ENCODE data around the gene NOS1AP. TPM values are rescaled to one million over a fixed set of nuclear protein-coding genes. Genes with fewer than 3 reads are reported as not detected.
A peak's percentile ranks its signal among the peaks of the same experiment; 100 is the strongest.

NOS1AP gene
- total RNA-seq, 1 donor from 2014 or later = 0.62 TPM

DNA sequence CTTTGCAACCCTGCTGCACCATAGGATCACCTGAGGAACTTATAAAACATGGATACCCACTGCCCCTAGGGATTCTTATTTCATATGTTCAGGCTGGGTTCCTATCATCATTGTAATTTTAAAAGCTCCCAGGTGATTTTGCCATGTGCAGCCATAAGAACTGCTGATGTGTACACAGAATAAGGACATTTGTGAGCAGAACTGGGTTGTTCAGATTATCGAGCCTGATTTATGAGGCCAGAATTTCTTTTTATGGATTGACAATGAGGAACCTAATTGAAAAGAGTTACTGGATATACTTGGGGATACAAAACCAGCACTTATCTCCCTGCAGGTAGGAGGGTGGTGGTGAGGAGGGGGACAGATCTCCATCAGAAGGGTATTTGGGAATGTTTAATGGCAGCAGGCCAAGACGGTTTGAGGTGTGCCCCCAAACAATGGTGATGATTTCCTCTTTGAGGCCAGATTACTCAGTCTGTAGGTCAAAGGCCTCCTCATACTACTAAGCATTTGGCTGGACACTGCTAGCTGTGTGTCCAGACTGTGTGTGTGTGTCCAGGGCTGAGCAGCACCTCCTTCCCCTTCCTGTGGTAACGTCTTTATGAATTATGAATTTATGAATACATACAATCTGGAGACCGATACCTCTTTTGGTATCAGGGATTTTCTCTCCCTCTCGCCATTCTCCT lies 18.9 kb downstream of the NOS1AP start:
- DNase-seq (ENCODE audit: low read depth) = no peak

DNA sequence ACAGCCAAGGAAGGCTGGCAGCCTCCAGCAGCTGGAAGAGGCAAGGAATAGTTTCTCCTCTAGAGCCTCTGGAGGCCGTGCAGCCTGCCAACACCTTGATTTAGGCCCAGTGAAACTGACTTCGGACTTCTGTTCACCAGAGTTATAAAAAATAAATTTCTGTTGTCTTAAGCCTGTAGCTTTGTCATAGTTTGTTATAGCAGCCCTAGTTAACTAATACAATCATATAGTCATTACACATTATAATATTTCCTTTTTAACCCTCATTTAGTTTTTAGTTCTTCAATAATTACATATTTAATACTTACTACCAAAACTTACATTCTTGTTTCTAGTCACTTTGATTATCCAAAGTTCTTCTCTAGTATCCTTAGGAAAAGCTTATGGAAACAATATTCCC lies 20.3 kb downstream of the NOS1AP start:
- DNase-seq (ENCODE audit: low read depth) = no peak

DNA sequence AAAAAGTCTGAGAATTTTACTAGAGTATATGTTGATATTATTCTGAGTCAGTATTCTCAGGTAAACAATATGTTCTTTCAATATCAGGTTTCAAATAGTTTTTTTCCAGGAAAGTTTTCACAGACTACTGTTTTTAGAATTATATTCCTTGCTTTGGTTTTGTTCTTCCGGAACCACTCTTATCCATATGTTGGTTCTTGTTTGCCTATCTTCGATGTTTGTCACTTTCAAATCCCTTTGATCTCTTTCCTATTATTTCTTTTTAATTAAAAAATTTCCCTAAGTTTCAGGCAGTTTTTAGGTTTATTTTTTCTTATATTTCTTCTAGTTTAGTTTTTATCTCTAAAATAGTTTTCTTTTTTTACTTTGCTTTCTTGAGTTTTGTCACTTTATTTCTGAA lies 20.9 kb downstream of the NOS1AP start:
- DNase-seq (ENCODE audit: low read depth) = no peak

DNA sequence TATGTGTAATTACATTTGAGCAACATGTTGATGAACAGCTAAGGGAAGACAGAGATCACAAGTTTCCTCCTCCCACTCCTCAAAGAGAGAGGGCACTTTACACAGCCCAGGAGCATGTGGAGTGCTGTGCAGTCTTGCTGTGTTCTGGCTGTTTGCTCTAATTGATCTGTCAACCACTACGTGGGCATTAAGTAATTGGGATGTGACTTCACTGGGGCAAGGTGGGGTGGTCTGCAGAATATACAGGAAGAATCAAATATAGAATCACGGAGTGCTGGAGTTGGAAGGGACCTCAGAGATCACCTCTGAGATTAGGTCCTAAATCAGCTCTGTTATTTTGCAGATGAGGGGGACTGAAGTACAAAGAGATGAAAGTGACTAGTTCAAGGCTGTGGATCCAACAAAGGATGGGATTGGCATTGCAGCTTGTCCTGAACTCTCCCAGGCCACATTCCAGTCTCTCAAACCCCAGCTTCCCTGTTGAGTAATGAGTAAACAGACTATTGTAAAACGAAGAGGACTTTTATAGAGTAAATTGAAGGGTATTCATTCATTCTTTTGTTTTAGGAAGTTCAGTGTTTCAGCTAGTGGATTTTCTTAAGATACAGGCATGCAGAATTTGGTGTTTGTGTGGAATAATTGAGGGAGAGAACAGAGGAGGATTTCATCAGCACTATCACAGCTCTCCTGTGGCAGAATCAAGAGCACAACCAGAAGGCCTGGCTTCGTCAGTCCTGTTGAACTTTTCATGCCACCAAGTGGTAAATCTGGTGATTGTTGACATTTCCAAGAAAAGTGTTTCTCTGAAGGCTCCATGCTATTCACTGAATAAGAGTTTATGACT lies 22.4 kb downstream of the NOS1AP start:
- DNase-seq (ENCODE audit: low read depth) = no peak

DNA sequence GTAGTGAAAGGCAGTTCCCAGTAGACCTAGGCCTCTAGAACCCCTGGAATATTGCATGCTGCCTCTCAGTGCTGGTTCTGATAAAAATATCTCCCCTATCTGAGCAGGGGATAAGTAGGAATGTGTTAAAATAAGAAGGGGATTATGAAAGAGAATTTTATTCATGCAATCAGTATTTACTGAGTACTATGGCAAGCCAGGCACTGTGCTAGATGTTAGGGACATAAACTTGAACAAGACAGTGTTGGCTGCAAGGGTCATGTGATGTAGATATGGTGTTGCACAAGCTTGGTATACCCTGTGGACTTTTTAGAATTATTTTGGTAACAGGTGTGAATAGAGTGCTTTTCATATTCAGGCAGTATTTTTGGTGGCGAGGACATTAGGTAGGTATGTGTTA lies 23.6 kb downstream of the NOS1AP start:
- DNase-seq (ENCODE audit: low read depth) = no peak

DNA sequence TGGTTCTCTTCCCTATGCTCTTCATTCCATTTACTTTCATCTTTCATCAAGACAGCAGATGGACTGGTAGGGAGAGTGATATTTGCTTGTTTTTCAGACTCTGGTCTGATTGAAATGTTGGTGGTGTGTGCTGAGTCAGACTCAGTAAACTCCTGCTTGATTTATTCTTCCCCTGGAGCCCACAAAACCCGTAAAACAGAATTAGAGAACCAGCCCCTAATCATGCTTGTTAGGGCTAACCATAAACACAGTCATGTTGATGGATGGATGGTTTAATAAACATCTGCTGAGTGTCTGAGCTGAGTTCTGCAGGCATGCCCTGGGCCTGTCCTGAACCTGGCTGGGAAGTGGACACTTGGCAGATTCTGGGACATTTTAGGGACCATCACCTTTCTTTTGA lies 24.8 kb downstream of the NOS1AP start:
- DNase-seq (ENCODE audit: low read depth) = peak; percentile 73

DNA sequence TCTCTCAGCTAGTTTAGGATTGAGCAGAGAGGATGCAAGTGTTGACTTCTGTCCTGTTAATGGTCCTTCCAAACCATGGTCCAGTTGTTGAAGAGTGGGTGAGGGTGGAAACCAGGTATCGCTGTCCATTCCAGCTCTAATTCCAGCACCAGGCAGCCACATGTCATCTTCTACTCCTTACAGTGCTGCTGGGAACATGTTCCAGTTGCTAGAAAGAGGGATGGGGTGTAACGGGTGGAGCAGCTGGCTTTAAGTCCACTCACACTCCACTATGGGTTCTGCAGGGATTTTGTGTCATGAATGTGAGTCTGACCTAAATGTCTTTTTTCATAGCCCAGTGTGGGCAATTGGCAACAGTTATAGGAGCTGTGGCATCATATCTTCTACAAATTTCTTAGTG lies 25.2 kb downstream of the NOS1AP start:
- DNase-seq (ENCODE audit: low read depth) = no peak

DNA sequence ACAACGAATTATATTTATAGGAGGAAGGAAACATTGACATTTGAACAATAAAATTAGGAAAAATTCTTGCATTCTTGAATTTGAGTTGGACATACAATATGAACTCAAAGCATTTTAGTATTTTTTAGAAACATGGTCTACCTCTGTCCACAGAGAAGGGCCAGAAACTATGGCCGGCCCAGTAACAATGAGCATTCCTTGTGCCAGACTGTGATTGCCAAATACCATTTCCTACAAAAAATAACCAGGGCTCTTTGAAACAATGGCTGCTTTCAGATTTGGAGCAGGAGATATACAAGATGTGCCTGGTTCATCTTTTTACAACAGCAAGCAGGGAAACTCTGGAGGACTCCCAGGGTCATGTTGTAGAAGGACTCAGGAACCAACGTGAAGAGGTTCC lies 38.4 kb downstream of the NOS1AP start:
- DNase-seq (ENCODE audit: low read depth) = no peak

DNA sequence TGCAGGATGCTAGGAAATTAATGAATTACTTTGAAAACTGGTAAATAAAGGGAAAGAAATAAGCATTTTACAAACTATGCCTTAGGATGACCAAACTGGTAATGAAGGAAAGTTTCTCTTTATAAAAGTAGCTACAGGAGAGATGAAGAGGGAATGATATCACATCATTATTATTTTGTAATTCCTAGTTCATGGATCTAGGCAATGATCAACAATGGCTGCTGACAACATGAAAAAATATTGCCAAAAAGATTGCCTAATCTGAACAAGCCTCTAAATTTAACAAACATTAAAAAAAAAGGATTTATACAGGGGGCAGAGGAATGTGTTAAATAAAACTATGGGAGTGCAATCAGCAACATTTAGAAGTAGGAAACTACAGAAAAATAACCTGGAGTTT lies 38.9 kb downstream of the NOS1AP start:
- DNase-seq (ENCODE audit: low read depth) = no peak

DNA sequence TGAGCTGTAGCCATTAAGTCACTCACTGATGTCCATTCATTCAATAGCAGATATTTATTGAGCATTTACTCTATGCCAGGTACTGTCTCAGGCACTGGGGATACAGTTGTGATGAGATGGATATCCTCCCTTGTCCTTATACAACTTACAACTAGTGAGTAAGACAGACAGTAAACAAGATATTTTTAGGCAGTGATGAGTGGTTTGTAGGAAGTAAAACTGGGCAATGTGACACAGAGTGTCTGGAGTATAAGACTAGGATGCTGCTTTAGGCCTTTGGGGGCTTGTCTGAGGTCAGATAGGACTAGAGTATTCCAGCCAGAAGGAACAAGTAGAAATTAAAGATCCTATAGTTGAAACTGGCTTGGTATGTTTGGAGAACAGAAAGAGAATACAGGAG lies 41.4 kb downstream of the NOS1AP start:
- DNase-seq (ENCODE audit: low read depth) = no peak

DNA sequence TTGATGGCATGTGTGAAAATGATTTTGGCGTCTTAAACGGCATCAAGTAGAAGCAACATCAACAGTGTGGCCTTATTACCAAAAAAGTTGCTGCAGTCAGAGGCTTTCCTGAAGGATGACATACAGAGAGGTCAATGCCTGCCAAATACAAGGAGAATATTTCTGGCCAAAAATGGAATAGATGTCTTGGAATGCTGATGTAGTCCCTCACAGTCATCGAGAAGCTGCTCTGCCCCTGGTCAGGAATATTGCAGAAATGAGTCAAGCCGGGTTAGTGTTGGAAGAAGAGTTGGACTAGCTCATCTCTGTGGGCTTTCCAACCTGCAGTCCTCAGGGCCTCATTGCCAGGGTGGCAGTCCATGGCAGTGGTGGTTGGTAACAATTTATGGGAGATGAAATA lies 42.1 kb downstream of the NOS1AP start:
- no peak for DNase-seq (ENCODE audit: low read depth)

DNA sequence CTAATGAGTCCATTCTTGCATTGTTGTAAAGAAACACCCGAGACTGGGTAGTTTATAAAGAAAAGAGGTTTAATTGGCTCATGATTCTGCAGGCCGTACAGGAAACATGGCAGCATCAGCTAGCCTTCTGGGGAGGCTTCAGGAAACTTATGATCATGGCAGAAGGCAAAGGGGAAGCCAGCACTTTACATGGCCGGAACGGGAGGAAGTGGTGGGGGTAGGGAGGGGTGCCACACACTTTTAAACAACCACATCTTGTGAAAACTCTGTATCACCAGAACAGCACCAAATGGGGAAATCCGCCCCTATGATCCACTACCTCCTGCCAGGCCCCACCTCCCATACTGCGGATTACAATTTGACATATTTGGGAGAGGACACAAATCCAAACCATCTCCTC lies 43.9 kb downstream of the NOS1AP start:
- no peak for DNase-seq (ENCODE audit: low read depth)

DNA sequence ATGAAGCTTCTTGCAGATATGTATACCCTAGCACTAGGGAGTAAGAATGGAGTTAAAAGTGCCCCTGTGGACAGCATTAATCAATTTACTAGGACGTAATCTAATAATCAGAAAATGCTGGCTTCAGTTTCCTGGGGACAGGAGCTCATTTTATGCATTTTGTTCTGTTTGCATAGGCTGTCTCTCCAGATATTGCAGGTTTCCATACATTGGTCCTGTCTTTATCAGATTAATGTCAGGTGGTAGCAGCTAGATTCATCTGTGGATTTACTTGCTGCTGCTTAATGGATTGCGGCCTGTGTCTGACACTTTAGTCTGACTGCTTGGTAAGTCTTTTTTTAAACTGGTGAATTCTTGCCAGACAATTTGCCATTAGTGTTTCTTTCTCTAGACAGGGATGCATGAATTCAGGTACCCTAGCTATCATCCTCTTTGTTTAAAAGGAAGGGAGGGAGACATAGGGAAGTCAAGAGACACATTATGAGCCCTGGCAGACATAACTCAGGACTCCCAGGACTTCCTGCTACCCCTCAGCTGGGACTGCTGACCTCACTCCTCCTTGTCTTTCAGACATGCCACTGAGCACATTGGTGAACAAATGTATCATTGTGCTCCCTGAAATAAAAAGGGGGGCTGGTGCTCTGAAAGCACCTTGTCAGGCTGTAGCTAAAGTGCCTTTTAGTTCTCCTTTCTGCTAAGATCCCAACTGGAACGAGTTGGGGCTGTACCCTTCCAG lies 47.7 kb downstream of the NOS1AP start:
- no peak for DNase-seq (ENCODE audit: low read depth)

DNA sequence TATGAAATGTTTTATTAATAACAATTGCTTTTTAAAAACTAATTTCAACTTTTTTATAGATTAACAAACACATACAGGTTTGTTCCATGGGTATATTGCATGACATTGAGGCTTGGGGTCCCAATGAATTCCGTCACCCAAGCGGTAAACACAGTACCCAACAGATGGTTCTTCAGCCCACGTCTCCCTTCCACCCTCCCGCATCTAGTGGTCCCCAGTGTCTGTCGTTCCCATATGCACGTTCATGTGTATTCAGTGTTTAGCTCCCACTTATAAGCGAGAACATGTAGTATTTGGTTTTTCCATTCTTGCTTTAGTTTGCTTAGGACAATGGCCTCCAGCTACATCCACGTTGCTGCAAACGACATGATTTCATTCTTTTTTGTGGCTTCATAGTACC lies 48.6 kb downstream of the NOS1AP start:
- no peak for DNase-seq (ENCODE audit: low read depth)

DNA sequence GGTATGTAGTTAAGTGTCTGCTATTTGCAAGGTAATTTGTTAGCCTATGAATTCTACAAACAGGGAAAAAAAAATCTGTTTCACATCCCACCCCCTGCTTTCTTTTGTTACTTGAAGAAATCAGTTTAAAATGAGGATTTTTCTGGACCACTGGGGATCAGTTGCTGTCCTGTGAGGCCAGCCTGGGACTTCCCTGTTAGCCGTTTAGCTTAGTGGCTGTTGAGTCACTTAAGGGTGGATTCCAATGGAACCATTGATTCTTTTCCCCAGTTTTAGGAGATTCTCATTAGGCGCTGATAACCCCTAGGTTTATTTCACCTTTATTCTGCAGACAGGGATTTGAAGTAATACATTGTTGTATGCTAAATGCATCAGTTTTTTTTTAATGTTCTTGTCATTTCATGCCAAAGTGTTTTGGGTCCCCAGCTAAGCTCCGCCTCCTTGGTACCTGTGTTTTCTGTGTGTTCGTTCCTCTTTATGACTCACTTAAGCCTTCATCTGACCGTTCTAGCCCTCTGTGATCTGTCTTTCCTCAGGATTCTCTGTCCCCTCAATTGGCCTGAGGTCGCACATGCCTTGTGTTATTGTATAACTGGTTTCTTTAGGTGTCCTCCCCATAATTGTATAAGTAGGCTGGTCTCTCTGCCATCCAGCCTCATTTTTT lies 59.3 kb downstream of the NOS1AP start:
- no peak for DNase-seq (ENCODE audit: low read depth)

DNA sequence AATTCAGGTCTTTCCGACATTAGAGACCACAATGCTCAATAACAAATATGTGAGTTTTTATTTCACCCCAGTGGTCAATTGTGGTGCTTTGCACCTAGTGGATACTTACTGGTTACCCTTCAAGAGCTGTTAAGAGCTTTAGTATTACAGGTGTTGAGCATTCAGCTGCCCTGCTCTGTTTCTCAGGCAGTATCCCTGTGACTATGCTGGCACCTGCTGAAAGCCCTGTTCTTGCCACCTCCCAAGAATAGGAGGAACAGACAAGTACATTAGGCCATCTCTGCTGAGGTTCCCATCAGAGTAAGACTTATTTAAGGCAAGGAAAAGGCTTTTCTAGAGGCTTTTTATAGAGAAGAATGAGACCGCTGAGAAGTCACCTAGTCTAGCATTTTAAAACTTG lies 60.8 kb downstream of the NOS1AP start:
- no peak for DNase-seq (ENCODE audit: low read depth)

DNA sequence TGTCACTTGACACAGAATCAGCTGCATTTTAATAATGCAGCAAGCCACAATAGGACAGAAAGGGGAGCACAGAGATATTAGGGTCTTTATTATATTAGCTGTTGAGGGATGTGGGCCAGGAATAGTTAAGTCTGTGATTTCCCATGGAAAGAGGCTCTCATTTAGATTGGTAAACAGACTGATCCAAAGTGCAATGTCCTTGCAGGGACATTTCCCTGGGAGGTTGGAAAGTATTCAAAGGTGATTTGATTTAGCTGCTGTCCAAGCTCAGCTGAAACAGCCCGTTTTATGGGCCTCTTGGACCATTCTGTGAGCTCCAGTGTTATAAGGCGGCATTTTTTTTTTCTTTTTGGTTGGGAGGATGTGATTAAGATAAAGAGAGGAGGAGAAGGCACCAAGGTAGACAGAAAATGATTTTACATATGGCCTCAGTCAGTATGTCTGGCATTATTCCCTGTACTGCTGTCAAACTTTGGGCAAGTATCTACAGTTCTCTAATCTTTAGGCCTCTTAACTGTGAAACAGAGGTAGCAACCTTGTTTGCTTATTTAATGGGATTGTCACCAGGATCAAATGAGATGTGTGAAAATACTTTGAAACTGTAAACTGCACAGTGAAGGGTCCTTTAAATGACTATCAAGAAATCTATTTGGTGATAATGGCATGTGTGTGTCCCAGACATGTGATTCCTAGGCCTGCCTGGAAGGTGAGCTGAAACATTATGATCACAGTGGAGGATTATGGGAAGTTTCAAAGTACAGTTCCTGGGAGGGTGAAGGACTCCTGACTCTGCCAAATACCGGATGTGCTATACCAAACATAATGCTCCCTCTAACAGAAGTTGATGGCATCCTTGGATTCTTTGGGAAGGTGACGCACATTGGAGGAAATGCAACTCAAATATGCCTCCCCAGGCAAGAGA lies 62.2 kb downstream of the NOS1AP start:
- no peak for DNase-seq (ENCODE audit: low read depth)

DNA sequence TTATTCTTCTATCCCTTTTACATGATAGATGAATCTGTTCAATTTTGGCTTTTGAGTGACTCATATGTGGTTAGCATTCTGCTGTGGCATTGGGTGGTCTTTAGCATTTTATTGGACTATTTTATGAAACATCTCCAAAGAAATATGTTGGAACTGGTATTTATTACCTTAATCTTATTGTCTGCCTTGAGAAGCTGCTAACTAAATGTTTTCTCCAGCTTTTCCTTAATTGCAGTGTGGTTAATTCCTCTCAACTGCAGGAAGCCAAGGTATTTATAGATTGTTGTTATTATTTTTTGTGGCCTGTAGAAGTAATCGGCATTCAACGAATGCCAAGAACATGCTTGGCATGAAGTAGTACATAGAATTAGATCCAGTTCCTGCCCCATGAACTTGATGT lies 64.1 kb downstream of the NOS1AP start:
- peak; percentile 53 for DNase-seq (ENCODE audit: low read depth)

DNA sequence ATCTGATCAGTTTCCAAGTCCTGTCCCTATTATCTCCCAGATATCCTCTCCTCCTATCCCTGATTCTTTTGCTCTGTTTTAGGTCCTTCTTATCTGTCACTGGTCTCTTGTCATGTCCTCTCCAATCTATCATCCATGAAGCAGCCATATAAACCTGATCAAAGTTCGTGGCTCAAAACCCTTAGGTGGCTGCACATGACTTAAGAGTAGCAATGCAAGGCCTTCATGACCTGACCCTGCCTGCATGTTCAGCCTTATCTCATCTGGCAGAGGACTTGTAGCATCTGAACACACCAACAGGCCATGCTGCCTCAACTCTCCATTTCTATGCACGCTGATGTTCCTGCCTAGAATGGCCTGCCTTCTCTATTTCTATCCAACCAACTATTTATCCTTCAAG lies 65.2 kb downstream of the NOS1AP start:
- DNase-seq (ENCODE audit: low read depth) = no peak

DNA sequence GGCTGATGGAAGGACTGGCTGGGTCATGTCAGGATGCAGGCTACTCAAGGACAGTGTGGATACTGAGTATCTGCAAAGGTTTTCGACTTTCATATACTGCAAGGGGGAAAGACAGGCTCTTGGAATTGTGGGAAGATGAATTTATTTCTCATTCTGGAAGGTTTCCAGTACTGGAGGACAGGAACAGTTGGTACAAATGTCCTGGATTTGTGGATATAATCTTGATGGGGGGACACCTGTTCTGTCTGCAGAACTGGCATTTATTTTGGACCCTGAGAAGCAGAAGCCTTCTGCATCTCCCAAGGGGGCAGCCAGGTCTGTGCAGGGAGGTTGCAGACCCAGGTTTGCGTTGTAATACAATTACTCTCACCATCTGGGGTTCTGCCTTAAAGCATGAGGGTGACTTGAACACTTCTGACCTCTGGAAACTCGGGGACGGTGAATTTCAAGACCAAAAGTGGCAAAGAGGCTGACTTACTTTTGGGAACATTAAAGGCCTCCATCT lies 65.8 kb downstream of the NOS1AP start:
- DNase-seq (ENCODE audit: low read depth) = no peak
